HS-5 (cell line): ENCODE measurements around the gene ERI2.

ENCODE experiments used
- DNase-seq: peaks from one replicate; pipeline ENCODE4 v3.0.0-alpha.2; 2012; ENCODE audit warnings: low read depth

Gene ERI2

GRCh38 chr16:20806168-20807050 lies at the start of gene ERI2, which contains the start of gene REXO5:
Gene ERI2 (minus strand): TSS chr16:20806472. CDS start chr16:20806430, 42 bp downstream.
Gene REXO5 (plus strand): TSS chr16:20806527. CDS start chr16:20806954, 427 bp downstream.
- peak; percentile 79 for DNase-seq

GRCh38 chr16:20854963-20855362 lies 48.7 kb upstream of the ERI2 start:
- DNase-seq: no peak

- no peak for DNase-seq
These were observed 47.8 kb upstream of the ERI2 start for GRCh38 chr16:20853981-20854620.

GRCh38 chr16:20853143-20853542 lies 46.9 kb upstream of the ERI2 start:
- no peak for DNase-seq

- DNase-seq: peak; percentile 83
These were observed 45.3 kb upstream of the ERI2 start for GRCh38 chr16:20851601-20852000.

- DNase-seq: no peak
These were observed 44.7 kb upstream of the ERI2 start for GRCh38 chr16:20850981-20851380.

GRCh38 chr16:20849589-20850390 lies 43.5 kb upstream of the ERI2 start:
- DNase-seq: peak; percentile 54

GRCh38 chr16:20847550-20847949 lies 41.3 kb upstream of the ERI2 start:
- no peak for DNase-seq

- no peak for DNase-seq
These were observed 40.3 kb upstream of the ERI2 start for GRCh38 chr16:20846551-20846950.

- DNase-seq: no peak
These were observed 39.8 kb upstream of the ERI2 start for GRCh38 chr16:20846030-20846429.

- DNase-seq: no peak
These were observed 38.3 kb upstream of the ERI2 start for GRCh38 chr16:20844588-20844987.

GRCh38 chr16:20844054-20844453 lies 37.8 kb upstream of the ERI2 start:
- DNase-seq: no peak

- no peak for DNase-seq
These were observed 33.2 kb upstream of the ERI2 start for GRCh38 chr16:20839504-20839903.

GRCh38 chr16:20838240-20838639 lies 32.0 kb upstream of the ERI2 start:
- no peak for DNase-seq

- no peak for DNase-seq
These were observed 26.8 kb upstream of the ERI2 start for GRCh38 chr16:20833086-20833485.

- DNase-seq: no peak
These were observed 24.1 kb upstream of the ERI2 start for GRCh38 chr16:20830372-20830771.

- DNase-seq: no peak
These were observed 23.3 kb upstream of the ERI2 start for GRCh38 chr16:20829536-20829935.

GRCh38 chr16:20826039-20826566 lies 19.8 kb upstream of the ERI2 start:
- DNase-seq: no peak

GRCh38 chr16:20822521-20823325 lies 16.5 kb upstream of the ERI2 start:
- no peak for DNase-seq

- DNase-seq: no peak
These were observed 15.4 kb upstream of the ERI2 start for GRCh38 chr16:20821682-20822081.

GRCh38 chr16:20818929-20819585 lies 12.8 kb upstream of the ERI2 start:
- DNase-seq: no peak
